Adrenal gland (tissue), 5 donors: ENCODE results near the gene ERG28.

Experiments
- CTCF ChIP-seq, 6 experiments: fragments of 450-650 bp in 4 of 6; fragments of 200-600 bp in 2 of 6; sonication (generic) in 1 of 6; IDR thresholded peaks; 1 replicate in 5 of 6; 2 replicates in 1 of 6; pipeline versions ENCODE4 v1.5.1 to v1.8.0; 2016 to 2021; ENCODE audit warnings: antibody characterized with exemption in 6 of 6, mild to moderate bottlenecking in 2 of 6, moderate library complexity in 1 of 6
- POLR2A ChIP-seq, 2 donors: fragments of 450-650 bp; IDR thresholded peaks; one replicate each; pipeline ENCODE4 v1.6.1; 2017; ENCODE audit warnings: antibody characterized with exemption in 2 of 2, mild to moderate bottlenecking in 2 of 2, moderate library complexity in 1 of 2
- donor health status: DM: no; HTN: no; CAD: no.

- no peak for TF ChIP-seq CTCF (IDR thresholded peaks at IDR 0.05)
- TF ChIP-seq POLR2A (IDR thresholded peaks at IDR 0.05), result no peak
These were observed 31.9 kb downstream of the ERG28 start for GRCh38 chr14:75628816-75629215.
